K562 (cell line): ENCODE data around the gene SLAMF9. TPM values are rescaled to one million over a fixed set of nuclear protein-coding genes. Genes with fewer than 3 reads are reported as not detected.

Experiments used
- ATAC-seq: fragments of 200-7000 bp; cut with Tn5 transposase; 3 replicates; pipeline ENCODE4 v1.9.1; 2020; ENCODE audit warnings: moderate library complexity
- BruUV-seq: library from RNA; stranded (reverse); fragments of 400-500 nt; replicated peaks from 2 replicates; lab custom pipeline; 2021; lab: Mats Ljungman, UMichigan
- CTCF ChIA-PET: fragments of 300-600 bp; formaldehyde crosslinking; extraction: SDS; loops from one replicate; lab custom pipeline; 2021; ENCODE audit warnings: low intra/inter-chr PET ratio; lab: Yijun Ruan, JAX
- POLR2A ChIA-PET: fragments of 300-600, 350-650 bp; sonication (Branson Sonifier 250); formaldehyde crosslinking; extraction: SDS; loops from one replicate; lab custom pipeline; 2021; ENCODE audit warnings: antibody characterized with exemption, inconsistent platforms; lab: Yijun Ruan, JAX
- DNase-seq, 4 experiments: peaks; one replicate each; pipeline versions ENCODE4 v3.0.0 to v3.0.0-alpha.2; 2011 to 2018; ENCODE audit warnings: low spot score in 3 of 4, mixed read lengths in 3 of 4; ENCODE audit errors: extremely low read depth in 1 of 4
- FAIRE-seq: peaks from 2 replicates; lab custom pipeline; 2011; peaks lifted over from hg19 to GRCh38; lab: Jason Lieb, UNC
- H2AFZ ChIP-seq: 2 replicates; pipeline ENCODE4 v1.6.0; 2011; ENCODE audit warnings: low read depth, low read length, control low read depth, inconsistent platforms
- H3K27ac ChIP-seq: fragments of 200-600 bp; 3 replicates; pipeline ENCODE4 v1.8.0; 2011; ENCODE audit warnings: low read depth, mild to moderate bottlenecking, control low read depth, inconsistent platforms, low read length, moderate library complexity, mixed read lengths; ENCODE audit errors: extremely low read depth
- H3K27me3 ChIP-seq, 2 experiments: fragments of 300-600 bp in 1 of 2; 2 replicates in 1 of 2; 3 replicates in 1 of 2; pipeline versions ENCODE4 v1.6.0 to v1.8.0; 2011; ENCODE audit warnings: inconsistent platforms in 2 of 2, low read length in 2 of 2, mild to moderate bottlenecking in 1 of 2, mixed read lengths in 1 of 2, moderate library complexity in 1 of 2; ENCODE audit not compliant: control insufficient read depth in 2 of 2, insufficient read depth in 2 of 2
- H3K36me3 ChIP-seq: fragments of 300-600 bp; 3 replicates; pipeline ENCODE4 v1.8.0; 2011; ENCODE audit warnings: mild to moderate bottlenecking, low read length, inconsistent platforms; ENCODE audit not compliant: control insufficient read depth, insufficient read depth
- H3K4me1 ChIP-seq, 2 experiments: fragments of 200-600 bp in 1 of 2; replicated peaks in 1 of 2; 2 replicates in 1 of 2; 3 replicates in 1 of 2; pipeline versions ENCODE4 v1.5.1 to v1.8.0; 2011; ENCODE audit warnings: inconsistent platforms in 2 of 2, low read length in 2 of 2, mild to moderate bottlenecking in 1 of 2, mixed read lengths in 1 of 2, moderate library complexity in 1 of 2; ENCODE audit not compliant: control insufficient read depth in 2 of 2, insufficient read depth in 2 of 2
- H3K4me2 ChIP-seq: 2 replicates; pipeline ENCODE4 v1.6.1; 2011; ENCODE audit warnings: low read length, control low read depth, inconsistent platforms, mixed read lengths; ENCODE audit not compliant: insufficient read depth
- H3K4me3 ChIP-seq: fragments of 200-600 bp; sonication (generic), shearing (Covaris generic); 2 replicates; pipeline ENCODE4 v1.5.1; 2016; ENCODE audit warnings: control low read depth, inconsistent platforms
- H3K79me2 ChIP-seq: fragments of 200-600 bp; 3 replicates; pipeline ENCODE4 v1.8.0; 2011; ENCODE audit warnings: low read length, inconsistent platforms; ENCODE audit not compliant: control insufficient read depth, insufficient read depth
- H3K9ac ChIP-seq, 2 experiments: 2 replicates each; pipeline versions ENCODE4 v1.6.0 to v1.6.1; 2011; ENCODE audit warnings: low read depth in 2 of 2, low read length in 2 of 2, control low read depth in 1 of 2, inconsistent platforms in 1 of 2, mild to moderate bottlenecking in 1 of 2, mixed read lengths in 1 of 2; ENCODE audit not compliant: insufficient read depth in 1 of 2
- H3K9me1 ChIP-seq: one replicate; pipeline ENCODE4 v1.6.0; 2011; ENCODE audit warnings: inconsistent platforms, mild to moderate bottlenecking, low read length, moderate library complexity; ENCODE audit not compliant: control insufficient read depth, insufficient read depth
- H3K9me3 ChIP-seq: replicated peaks from 2 replicates; pipeline ENCODE4 v1.5.1; 2011; ENCODE audit warnings: low read depth, low read length, inconsistent platforms; ENCODE audit not compliant: control insufficient read depth, insufficient read depth
- H4K20me1 ChIP-seq: replicated peaks from 2 replicates; pipeline ENCODE4 v1.6.1; 2011; ENCODE audit warnings: low read length, inconsistent platforms, mixed read lengths; ENCODE audit not compliant: control insufficient read depth, insufficient read depth
- C11orf30 ChIP-seq: fragments of 450-650 bp; IDR thresholded peaks from 2 replicates; pipeline ENCODE4 v1.6.1; 2016; ENCODE audit warnings: low read depth, mild to moderate bottlenecking
- KAT2B ChIP-seq: IDR thresholded peaks from one replicate; pipeline ENCODE4 v1.6.1; 2012; ENCODE audit warnings: low read depth, mild to moderate bottlenecking, control low read depth, inconsistent platforms, low read length, moderate library complexity
- PHB ChIP-seq: fragments of 250-450 bp; sonication (Bioruptor Pico); IDR thresholded peaks from 2 replicates; pipeline ENCODE4 v1.5.0; 2021
- RBM17 ChIP-seq: fragments of 200-400 bp; formaldehyde crosslinking; IDR thresholded peaks from 2 replicates; pipeline ENCODE4 v1.6.1; 2017; ENCODE audit warnings: low read depth, mild to moderate bottlenecking, low read length, borderline replicate concordance
- RBM34 ChIP-seq: fragments of 200-400 bp; formaldehyde crosslinking; IDR thresholded peaks from 2 replicates; pipeline ENCODE4 v1.6.1; 2018; ENCODE audit warnings: low read length, borderline replicate concordance; ENCODE audit not compliant: insufficient read depth
- TAL1 ChIP-seq: fragments of 450-650 bp; IDR thresholded peaks from 2 replicates; pipeline ENCODE4 v1.6.1; 2016; ENCODE audit warnings: mild to moderate bottlenecking
- ZBTB17 ChIP-seq: fragments of 450-650 bp; formaldehyde crosslinking; IDR thresholded peaks from 2 replicates; pipeline ENCODE4 v1.4.0; 2020; ENCODE audit warnings: mild to moderate bottlenecking
- ZFX ChIP-seq: sonication (generic); formaldehyde crosslinking; IDR thresholded peaks from 2 replicates; pipeline ENCODE4 v1.8.0; 2022; ENCODE audit warnings: mild to moderate bottlenecking, missing genetic modification reagents, moderate library complexity
- ZNF644 ChIP-seq: fragments of 200-800 bp; sonication (Bioruptor generic); IDR thresholded peaks from 2 replicates; pipeline ENCODE4 v1.6.1; 2016; ENCODE audit warnings: low read depth, missing genetic modification characterization, missing compliant biosample characterization
- WGBS: fragments of 100-300 bp; shearing (Covaris generic); methylation state at CpG from one replicate; pipeline ENCODE4 v1.1.6; 2016; ENCODE audit warnings: low coverage, mixed read lengths; ENCODE audit not compliant: insufficient coverage; ENCODE audit errors: missing lambda C conversion rate; 5-methylcytosine and 5-hydroxymethylcytosine counted together
- in situ Hi-C: fragments of 300-500 bp; cut with MboI; formaldehyde crosslinking; loops from 4 replicates; pipeline ENCODE4 v1.15.0; 2018; ENCODE audit warnings: inconsistent platforms, mixed read lengths
- intact Hi-C: fragments of 100-400 bp; cut with micrococcal nuclease; formaldehyde crosslinking; loops from 2 replicates; pipeline ENCODE4 v1.14.2; 2022
- polyA plus RNA-seq, 8 experiments: library from polyadenylated mRNA; depleted of rRNA in 4 of 8; stranded (reverse) in 5 of 8; unstranded in 3 of 8; fragments of >200 nt; fragmentation: Nextera tagmentation in 2 of 8; fragmentation: Illumina TruSeq in 1 of 8; extraction: Ambion mirVana in 2 of 8; extraction: Trizol in 1 of 8; gene quantifications; 2 replicates each; pipeline versions ENCODE4 v1.2.1 to v1.2.3, GENCODE V29; 2011 to 2014; ENCODE audit warnings: inconsistent platforms in 1 of 8, missing spikeins in 1 of 8
- total RNA-seq, 7 experiments: library from RNA; depleted of rRNA in 6 of 7; stranded (reverse); fragments of >200 nt in 6 of 7; fragmentation: Illumina TruSeq in 2 of 7; extraction: Trizol in 2 of 7; gene quantifications; 2 replicates each; pipeline versions ENCODE4 v1.2.1 to v1.2.3, GENCODE V29; 2011 to 2021; ENCODE audit warnings: low replicate concordance in 1 of 7
- TF ChIP-seq, protein P1 (sequence below), 3 experiments: fragments of 200-800 bp in 1 of 3; fragments of 250-450 bp in 1 of 3; fragments of 450-650 bp in 1 of 3; sonication (Bioruptor Pico) in 1 of 3; sonication (Bioruptor generic) in 1 of 3; formaldehyde crosslinking in 1 of 3; IDR thresholded peaks; 2 replicates each; pipeline versions ENCODE4 v1.6.1 to v1.8.0; 2016 to 2022; ENCODE audit warnings: mild to moderate bottlenecking in 2 of 3, missing genetic modification characterization in 2 of 3, missing compliant biosample characterization in 1 of 3, moderate library complexity in 1 of 3

SLAMF9 gene
- total and polyA plus RNA-seq, 9 of the 15 experiments (the other 6 are each of a cell fraction or from before 2014, with no cell fraction given) = 0.13 to 0.21 TPM; not detected in 7

DNA sequence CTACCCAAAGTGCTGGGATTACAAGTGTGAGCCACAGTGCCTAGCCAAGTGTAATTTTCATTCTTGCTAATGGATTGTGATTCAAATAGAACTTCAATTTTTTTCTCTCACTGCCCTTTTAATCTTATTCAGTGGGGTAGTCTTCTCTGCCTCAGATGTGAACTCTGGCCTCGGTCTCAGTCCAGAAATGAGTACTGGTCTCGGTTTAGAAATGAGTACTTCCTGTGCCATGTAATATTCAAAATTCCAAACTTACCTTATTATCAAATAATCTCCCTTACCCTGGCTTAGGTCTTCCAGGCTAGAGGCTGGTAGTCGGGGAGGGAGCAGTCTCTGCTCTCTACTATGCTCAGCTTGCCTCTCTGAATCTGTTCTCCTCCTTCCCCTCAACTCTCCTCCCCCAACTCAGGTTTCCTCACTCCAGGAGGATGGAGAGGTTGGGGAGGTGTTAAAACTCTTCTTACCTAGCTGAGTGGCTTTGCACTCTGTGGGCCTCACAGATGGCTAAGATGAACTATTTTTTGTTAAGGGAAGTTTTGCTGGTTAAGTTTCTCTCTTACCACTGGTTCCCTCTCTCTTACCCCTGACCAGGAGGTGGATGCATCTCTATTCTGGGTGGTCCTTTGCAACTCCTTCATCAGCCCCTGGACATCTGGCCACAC is 4.8 kb upstream of the SLAMF9 start:
- in situ Hi-C loops = no loop called here
- H3K27me3 ChIP-seq = peaks cover 0 to 1% of the 10 kb centered on the region in 2 experiments; a peak in 2 of 5 replicates
- DNase-seq (no peak), FAIRE-seq (no peak), ATAC-seq (no peak)
- H3K4me2 ChIP-seq = no peak overlapping the region
- no peaks in the 10 kb centered on the region for H4K20me1 ChIP-seq
- no peak overlapping the region for H3K9ac ChIP-seq
- intact Hi-C loops = no loop called here
- no TSS peak for BruUV-seq
- H3K36me3 ChIP-seq = no peaks in the 10 kb centered on the region
- H3K9me1 ChIP-seq = no peaks in the 10 kb centered on the region
- TF ChIP-seq RBM17 (no peak), KAT2B (no peak)
- H3K79me2 ChIP-seq = no peaks in the 10 kb centered on the region
- POLR2A ChIA-PET = interaction anchor here (0.6 to 1.2 kb wide), 4 partner anchors 11 to 177 kb away, joined by 3 to 4 read pairs (median 4); no protein-coding TSS in a partner anchor
- CTCF ChIA-PET = interaction anchor here (0.7 kb wide), 1 partner anchor 22 kb away, joined by 3 read pairs; no protein-coding TSS in a partner anchor
- WGBS = 40% methylated on average over 3 of the region's 3 CpGs
- no peak overlapping the region for H2AFZ ChIP-seq
- no peak overlapping the region for H3K4me3 ChIP-seq
- no peaks in the 10 kb centered on the region for H3K9me3 ChIP-seq
- peaks cover 30 to 33% of the 10 kb centered on the region in 2 experiments for H3K4me1 ChIP-seq
- no peak overlapping the region for H3K27ac ChIP-seq

DNA sequence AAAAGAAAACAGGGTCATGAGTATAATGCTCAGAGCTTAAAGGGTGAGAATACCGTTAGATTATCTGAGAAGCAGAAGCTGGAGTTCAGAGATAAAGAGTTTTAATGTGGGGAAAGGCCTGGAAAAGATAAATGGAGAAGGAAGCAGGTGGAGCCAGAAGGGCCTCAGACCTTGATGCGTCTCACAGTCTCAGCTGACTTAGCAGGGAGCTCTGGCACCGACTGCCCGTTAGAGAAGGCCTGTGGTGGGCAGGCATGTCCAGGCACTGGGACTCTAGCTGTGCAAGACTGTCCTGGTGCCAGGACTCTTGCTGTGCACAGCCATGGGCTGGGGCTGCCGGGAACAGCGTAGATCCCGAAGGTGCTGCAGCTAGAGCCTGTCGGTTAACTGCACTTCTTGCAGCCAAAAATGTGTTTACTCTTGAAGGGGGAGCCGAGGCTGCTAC is 3.8 kb upstream of the SLAMF9 start:
- no peak overlapping the region for H3K4me3 ChIP-seq
- no peak overlapping the region for H2AFZ ChIP-seq
- peaks cover 30 to 36% of the 10 kb centered on the region in 2 experiments for H3K4me1 ChIP-seq
- H3K9me3 ChIP-seq = no peaks in the 10 kb centered on the region
- ChIA-PET POLR2A (interaction anchor here (0.5 to 1.2 kb wide), 6 partner anchors 12 to 178 kb away, joined by 3 to 5 read pairs (median 3); no protein-coding TSS in a partner anchor), CTCF (interaction anchor here (0.7 kb wide), 1 partner anchor 21 kb away, joined by 3 read pairs; no protein-coding TSS in a partner anchor)
- intact Hi-C loops = no loop called here
- H3K4me2 ChIP-seq = peak overlapping the region; percentile 72
- BruUV-seq = no TSS peak
- H3K36me3 ChIP-seq = no peaks in the 10 kb centered on the region
- 5% methylated on average over 9 of the region's 9 CpGs for WGBS
- H3K27ac ChIP-seq = no peak overlapping the region
- peak overlapping the region in 1 of 2 experiments; percentile 90; a peak in 2 of 4 replicates for H3K9ac ChIP-seq
- no peaks in the 10 kb centered on the region for H3K79me2 ChIP-seq
- no peaks in the 10 kb centered on the region for H4K20me1 ChIP-seq
- DNase-seq = peak in 2 of 4 experiments; percentile 43 to 69
- peak; percentile 83 for ATAC-seq
- no peaks in the 10 kb centered on the region for H3K9me1 ChIP-seq
- in situ Hi-C loops = no loop called here
- H3K27me3 ChIP-seq = peaks cover 0 to 10% of the 10 kb centered on the region in 2 experiments; a peak in 3 of 5 replicates
- FAIRE-seq = peak; percentile 79
- TF ChIP-seq ZBTB17 (CRISPR knock-in tag) = 0 out of 2 replicates have a peak, but pooled peaks have one; percentile 32
- TF ChIP-seq, protein P1, sequence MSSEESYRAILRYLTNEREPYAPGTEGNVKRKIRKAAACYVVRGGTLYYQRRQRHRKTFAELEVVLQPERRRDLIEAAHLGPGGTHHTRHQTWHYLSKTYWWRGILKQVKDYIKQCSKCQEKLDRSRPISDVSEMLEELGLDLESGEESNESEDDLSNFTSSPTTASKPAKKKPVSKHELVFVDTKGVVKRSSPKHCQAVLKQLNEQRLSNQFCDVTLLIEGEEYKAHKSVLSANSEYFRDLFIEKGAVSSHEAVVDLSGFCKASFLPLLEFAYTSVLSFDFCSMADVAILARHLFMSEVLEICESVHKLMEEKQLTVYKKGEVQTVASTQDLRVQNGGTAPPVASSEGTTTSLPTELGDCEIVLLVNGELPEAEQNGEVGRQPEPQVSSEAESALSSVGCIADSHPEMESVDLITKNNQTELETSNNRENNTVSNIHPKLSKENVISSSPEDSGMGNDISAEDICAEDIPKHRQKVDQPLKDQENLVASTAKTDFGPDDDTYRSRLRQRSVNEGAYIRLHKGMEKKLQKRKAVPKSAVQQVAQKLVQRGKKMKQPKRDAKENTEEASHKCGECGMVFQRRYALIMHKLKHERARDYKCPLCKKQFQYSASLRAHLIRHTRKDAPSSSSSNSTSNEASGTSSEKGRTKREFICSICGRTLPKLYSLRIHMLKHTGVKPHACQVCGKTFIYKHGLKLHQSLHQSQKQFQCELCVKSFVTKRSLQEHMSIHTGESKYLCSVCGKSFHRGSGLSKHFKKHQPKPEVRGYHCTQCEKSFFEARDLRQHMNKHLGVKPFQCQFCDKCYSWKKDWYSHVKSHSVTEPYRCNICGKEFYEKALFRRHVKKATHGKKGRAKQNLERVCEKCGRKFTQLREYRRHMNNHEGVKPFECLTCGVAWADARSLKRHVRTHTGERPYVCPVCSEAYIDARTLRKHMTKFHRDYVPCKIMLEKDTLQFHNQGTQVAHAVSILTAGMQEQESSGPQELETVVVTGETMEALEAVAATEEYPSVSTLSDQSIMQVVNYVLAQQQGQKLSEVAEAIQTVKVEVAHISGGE (CRISPR knock-in tag; IDR thresholded peaks at IDR 0.05) = peak in 1 of 3 experiments; percentile 31; a peak in 1 of 6 replicates
- no peak for TF ChIP-seq RBM34
- 0 out of 2 replicates have a peak, but pooled peaks have one; percentile 43 for TF ChIP-seq PHB
- TF ChIP-seq ZNF644 = 0 out of 2 replicates have a peak, but pooled peaks have one; percentile 32
- peak; percentile 52; the same call in 1 of the 2 replicates for TF ChIP-seq ZFX
- TF ChIP-seq TAL1 = peak; percentile 90
- TF ChIP-seq C11orf30 = no peak
